Measurements from ENCODE around the gene SCD5. TPM values are rescaled to one million over a fixed set of nuclear protein-coding genes. Genes with fewer than 3 reads are reported as not detected.

The SCD5 gene
- total and polyA plus RNA-seq, 2 donors (not counting 3 experiments of a cell fraction or from before 2014, with no cell fraction given) = 38.4 to 38.5 TPM

- intact Hi-C loops (cut with micrococcal nuclease) = no loop called here
- no peak for TF ChIP-seq EZH2 (IDR thresholded peaks at IDR 0.05; ENCODE audit: borderline replicate concordance, low read depth, low read length, severe bottlenecking)
- TF ChIP-seq POLR2A (IDR thresholded peaks at IDR 0.05; ENCODE audit: low read depth, low read length) = no peak
- TF ChIP-seq JUN (IDR thresholded peaks at IDR 0.05; ENCODE audit: borderline replicate concordance, insufficient read depth, insufficient read length, low read depth) = no peak
- no peak for TF ChIP-seq FOS (IDR thresholded peaks at IDR 0.05; ENCODE audit: borderline replicate concordance, insufficient read depth, low read length)
- TF ChIP-seq GATA2 (IDR thresholded peaks at IDR 0.05; ENCODE audit: insufficient read depth, insufficient read length, low read depth, low read length) = no peak
- TF ChIP-seq, protein P1, sequence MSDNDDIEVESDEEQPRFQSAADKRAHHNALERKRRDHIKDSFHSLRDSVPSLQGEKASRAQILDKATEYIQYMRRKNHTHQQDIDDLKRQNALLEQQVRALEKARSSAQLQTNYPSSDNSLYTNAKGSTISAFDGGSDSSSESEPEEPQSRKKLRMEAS (IDR thresholded peaks at IDR 0.05; ENCODE audit: insufficient read depth, insufficient read length) = no peak
- no peak for TF ChIP-seq POLR2AphosphoS5 (IDR thresholded peaks at IDR 0.05; ENCODE audit: insufficient read depth, low read depth, low read length)
- TF ChIP-seq, protein P2, sequence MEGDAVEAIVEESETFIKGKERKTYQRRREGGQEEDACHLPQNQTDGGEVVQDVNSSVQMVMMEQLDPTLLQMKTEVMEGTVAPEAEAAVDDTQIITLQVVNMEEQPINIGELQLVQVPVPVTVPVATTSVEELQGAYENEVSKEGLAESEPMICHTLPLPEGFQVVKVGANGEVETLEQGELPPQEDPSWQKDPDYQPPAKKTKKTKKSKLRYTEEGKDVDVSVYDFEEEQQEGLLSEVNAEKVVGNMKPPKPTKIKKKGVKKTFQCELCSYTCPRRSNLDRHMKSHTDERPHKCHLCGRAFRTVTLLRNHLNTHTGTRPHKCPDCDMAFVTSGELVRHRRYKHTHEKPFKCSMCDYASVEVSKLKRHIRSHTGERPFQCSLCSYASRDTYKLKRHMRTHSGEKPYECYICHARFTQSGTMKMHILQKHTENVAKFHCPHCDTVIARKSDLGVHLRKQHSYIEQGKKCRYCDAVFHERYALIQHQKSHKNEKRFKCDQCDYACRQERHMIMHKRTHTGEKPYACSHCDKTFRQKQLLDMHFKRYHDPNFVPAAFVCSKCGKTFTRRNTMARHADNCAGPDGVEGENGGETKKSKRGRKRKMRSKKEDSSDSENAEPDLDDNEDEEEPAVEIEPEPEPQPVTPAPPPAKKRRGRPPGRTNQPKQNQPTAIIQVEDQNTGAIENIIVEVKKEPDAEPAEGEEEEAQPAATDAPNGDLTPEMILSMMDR (IDR thresholded peaks at IDR 0.05; ENCODE audit: extremely low read depth in 1 of 2, insufficient read depth in 1 of 2, low read depth in 1 of 2, low read length in 2 of 2) = no peak
- TF ChIP-seq MYC (IDR thresholded peaks at IDR 0.05; ENCODE audit: low read depth, low read length) = no peak
- H3K4me1 ChIP-seq (ENCODE audit: control insufficient read depth, extremely low read depth, insufficient read depth, low read length) = peaks cover 2% of the 10 kb centered on the region
- CTCF ChIA-PET = interaction anchor here (1.8 to 2.1 kb wide), 2 partner anchors 65 to 342 kb away, joined by 6 to 14 read pairs; no protein-coding TSS in a partner anchor
- H3K79me2 ChIP-seq (ENCODE audit: control insufficient read depth, insufficient read depth, low read length) = no peaks in the 10 kb centered on the region
- peaks cover 6 to 9% of the 10 kb centered on the region in 2 experiments for H3K27me3 ChIP-seq (ENCODE audit: control insufficient read depth in 2 of 2, insufficient read depth in 2 of 2, low read length in 2 of 2)
- POLR2A ChIA-PET = no interaction called here
- no peaks in the 10 kb centered on the region for H3K36me3 ChIP-seq (ENCODE audit: control insufficient read depth in 2 of 2, extremely low read depth in 1 of 2, insufficient read depth in 2 of 2, low read length in 2 of 2)
- no peak overlapping the region for H3K4me3 ChIP-seq (replicated peaks in 1 of 3; ENCODE audit: insufficient read depth in 1 of 3, low read depth in 1 of 3, low read length in 3 of 3)
- no peak overlapping the region for H3K4me2 ChIP-seq (ENCODE audit: insufficient read depth, low read length)
- no peak overlapping the region for H3K27ac ChIP-seq (ENCODE audit: insufficient read depth, low read depth, low read length)
- no peaks in the 10 kb centered on the region for H3K9me1 ChIP-seq (replicated peaks; ENCODE audit: control insufficient read depth, extremely low read depth, insufficient read depth, low read length)
- H2AFZ ChIP-seq (ENCODE audit: low read depth, low read length) = no peak overlapping the region
- H3K9me3 ChIP-seq (replicated peaks; ENCODE audit: control insufficient read depth, insufficient read depth, low read length) = no peaks in the 10 kb centered on the region
- no TSS peak for BruUV-seq (replicated peaks)
- dilution Hi-C loops (cut with MboI; ENCODE audit: extremely low pct_ligation_motif_present, low sequenced_read_pairs) = no loop called here
- DNase-seq (ENCODE audit: low read depth, low spot score) (no peak), FAIRE-seq (no peak)
- H3K9ac ChIP-seq (replicated peaks; ENCODE audit: extremely low read depth, insufficient read depth, low read length) = no peak overlapping the region
- no peaks in the 10 kb centered on the region for H4K20me1 ChIP-seq (replicated peaks; ENCODE audit: control insufficient read depth, extremely low read depth, insufficient read depth, low read length)
These were observed 5.2 kb upstream of the SCD5 start for GRCh38 chr4:82803746-82804145.

Measured in endothelial cell of umbilical vein (primary cell).